ENCODE measurements around the gene ZCCHC24. TPM values are rescaled to one million over a fixed set of nuclear protein-coding genes. Genes with fewer than 3 reads are reported as not detected.
A peak's percentile ranks its signal among the peaks of the same experiment; 100 is the strongest.

ZCCHC24 gene
- total RNA-seq, 1 experiment from 2014 or later = 9.2 TPM

DNA sequence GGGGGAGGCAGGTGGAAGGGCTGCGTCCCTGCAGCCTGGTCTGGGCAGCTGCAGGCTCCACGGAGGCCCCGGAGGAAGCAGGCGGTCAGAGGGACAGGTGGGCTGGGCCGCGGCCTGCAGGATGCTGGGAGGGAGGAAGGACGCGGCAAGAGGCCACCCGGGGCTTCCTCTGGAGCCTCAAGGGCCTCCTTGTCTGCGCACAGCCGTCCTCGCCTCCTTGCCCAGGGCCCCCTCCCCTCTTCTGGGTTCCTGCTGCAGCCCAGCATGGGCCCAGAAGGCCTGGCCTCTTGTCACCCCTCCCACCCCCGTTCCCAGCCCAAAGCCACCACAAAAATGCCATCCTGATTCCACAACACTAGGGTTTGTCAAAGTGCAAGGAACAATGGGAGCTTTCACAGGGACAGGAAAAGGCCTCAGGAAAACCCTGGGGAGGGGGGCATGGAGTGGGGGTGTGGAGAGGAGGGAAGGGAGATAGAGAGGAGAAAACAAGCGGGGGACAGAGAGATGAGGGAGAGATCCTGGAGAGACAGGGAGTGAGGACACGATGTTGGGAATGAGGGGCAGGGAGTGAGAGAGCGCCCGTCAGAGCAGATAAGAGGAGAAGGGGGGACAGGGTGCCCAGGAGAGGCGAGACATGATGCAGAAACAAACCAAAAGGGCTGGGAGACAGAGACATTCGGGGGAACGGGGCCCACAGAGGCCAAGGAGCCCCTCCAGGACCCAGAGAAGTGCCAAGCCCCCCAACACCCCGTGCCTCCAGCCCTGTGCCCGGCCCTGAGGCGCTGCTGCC lies 41.8 kb downstream of the ZCCHC24 start:
- peak; percentile 69 to 77 for DNase-seq (ENCODE audit: low read depth in 1 of 2, low spot score in 2 of 2)
- Histone ChIP-seq H3K4me1 (replicated peaks) (peaks cover 93% of the 10 kb centered on the region), H3K27me3 (replicated peaks) (no peaks in the 10 kb centered on the region), H3K4me3 (no peak overlapping the region), H3K36me3 (peaks cover 21% of the 10 kb centered on the region), H3K9me3 (replicated peaks) (no peaks in the 10 kb centered on the region), H3K27ac (peak overlapping the region; percentile 44)

DNA sequence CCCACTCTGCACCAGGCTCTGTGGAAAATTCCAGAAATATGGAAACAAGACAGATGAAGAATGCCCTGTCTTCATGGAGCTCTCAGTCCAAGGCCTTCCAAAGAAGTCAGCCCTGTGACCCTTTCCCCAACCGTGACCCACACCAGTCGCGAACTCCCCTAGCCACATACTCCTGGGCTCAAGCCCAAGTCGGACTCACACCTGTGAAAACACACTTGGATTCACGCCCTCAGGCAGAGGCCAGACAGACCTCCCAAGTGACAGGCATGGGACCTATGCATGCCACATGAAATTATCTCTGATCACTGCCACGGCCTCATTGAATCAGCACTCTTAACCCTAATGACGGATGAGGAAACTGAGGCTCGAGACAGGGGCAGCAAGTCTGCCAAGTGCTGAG lies 42.5 kb downstream of the ZCCHC24 start:
- Histone ChIP-seq H3K36me3 (peaks cover 28% of the 10 kb centered on the region), H3K4me3 (no peak overlapping the region), H3K27me3 (replicated peaks) (no peaks in the 10 kb centered on the region), H3K4me1 (replicated peaks) (peaks cover 93% of the 10 kb centered on the region), H3K27ac (no peak overlapping the region), H3K9me3 (replicated peaks) (no peaks in the 10 kb centered on the region)
- no peak for DNase-seq (ENCODE audit: low read depth in 1 of 2, low spot score in 2 of 2)

DNA sequence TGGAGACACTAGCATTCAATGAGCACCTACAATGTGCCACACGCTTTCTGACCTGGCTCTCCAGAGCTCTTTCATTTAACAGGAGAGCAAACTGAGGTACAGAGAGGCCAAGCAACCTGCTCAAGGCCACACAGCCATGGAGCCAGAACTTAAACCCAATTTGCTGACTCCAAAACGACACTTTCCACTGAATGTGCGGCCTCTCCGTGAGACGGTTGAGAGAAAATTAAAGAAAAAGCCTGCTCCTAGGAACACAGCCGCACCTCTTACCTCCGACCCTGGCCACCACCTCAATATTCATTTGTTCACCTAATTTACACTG lies 42.8 kb downstream of the ZCCHC24 start:
- no peak for DNase-seq (ENCODE audit: low read depth in 1 of 2, low spot score in 2 of 2)
- peaks cover 90% of the 10 kb centered on the region for H3K4me1 ChIP-seq (replicated peaks)
- no peaks in the 10 kb centered on the region for H3K27me3 ChIP-seq (replicated peaks)
- H3K4me3 ChIP-seq = no peak overlapping the region
- H3K27ac ChIP-seq = no peak overlapping the region
- peaks cover 28% of the 10 kb centered on the region for H3K36me3 ChIP-seq
- no peaks in the 10 kb centered on the region for H3K9me3 ChIP-seq (replicated peaks)

DNA sequence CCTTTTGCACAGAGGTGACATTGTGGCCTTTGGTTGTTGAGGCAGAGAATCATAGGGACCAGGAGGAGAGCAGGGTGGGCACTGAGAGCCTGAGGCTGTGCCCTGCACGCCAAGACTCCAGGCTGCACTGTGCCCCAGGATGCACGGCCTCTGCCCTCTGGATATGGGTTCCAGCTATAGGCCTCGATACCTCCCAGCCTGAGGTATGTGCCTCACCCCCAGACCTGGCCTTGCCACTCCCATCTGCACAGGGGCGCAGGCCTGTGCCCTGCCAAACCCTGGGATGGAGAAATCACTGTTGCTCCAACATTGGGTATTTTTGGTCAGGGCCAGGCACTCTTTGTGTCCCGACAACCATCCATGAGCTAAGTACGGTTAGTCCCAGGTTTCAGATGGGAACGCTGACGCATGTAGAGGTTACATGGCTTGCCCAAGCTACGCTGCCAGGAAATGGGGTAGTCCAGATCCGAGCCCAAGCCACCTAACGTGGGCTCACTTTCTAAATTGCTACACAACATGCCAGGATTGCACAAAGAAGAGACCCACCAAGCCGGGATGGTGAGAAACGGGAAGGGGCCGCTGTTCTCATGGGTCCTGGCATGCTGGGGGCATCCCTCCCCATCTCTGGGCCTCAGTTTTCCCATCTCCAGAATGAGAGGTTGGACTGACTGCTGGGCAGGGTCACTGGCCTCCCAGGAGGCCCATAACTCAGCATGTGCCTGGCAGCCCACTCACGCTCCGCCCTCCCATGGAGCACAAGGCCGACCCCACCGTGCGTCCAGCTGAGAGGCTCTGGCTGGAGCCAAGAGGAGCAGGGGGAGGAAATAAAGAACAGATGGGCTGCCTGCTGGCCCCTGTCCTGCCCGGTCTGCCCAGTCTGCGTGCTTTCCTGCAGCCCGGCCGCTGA lies 44.2 kb downstream of the ZCCHC24 start:
- H3K4me3 ChIP-seq = no peak overlapping the region
- peaks cover 20% of the 10 kb centered on the region for H3K36me3 ChIP-seq
- no peaks in the 10 kb centered on the region for H3K9me3 ChIP-seq (replicated peaks)
- H3K27ac ChIP-seq = no peak overlapping the region
- H3K27me3 ChIP-seq (replicated peaks) = no peaks in the 10 kb centered on the region
- no peak for DNase-seq (ENCODE audit: low read depth in 1 of 2, low spot score in 2 of 2)
- peaks cover 81% of the 10 kb centered on the region for H3K4me1 ChIP-seq (replicated peaks)

DNA sequence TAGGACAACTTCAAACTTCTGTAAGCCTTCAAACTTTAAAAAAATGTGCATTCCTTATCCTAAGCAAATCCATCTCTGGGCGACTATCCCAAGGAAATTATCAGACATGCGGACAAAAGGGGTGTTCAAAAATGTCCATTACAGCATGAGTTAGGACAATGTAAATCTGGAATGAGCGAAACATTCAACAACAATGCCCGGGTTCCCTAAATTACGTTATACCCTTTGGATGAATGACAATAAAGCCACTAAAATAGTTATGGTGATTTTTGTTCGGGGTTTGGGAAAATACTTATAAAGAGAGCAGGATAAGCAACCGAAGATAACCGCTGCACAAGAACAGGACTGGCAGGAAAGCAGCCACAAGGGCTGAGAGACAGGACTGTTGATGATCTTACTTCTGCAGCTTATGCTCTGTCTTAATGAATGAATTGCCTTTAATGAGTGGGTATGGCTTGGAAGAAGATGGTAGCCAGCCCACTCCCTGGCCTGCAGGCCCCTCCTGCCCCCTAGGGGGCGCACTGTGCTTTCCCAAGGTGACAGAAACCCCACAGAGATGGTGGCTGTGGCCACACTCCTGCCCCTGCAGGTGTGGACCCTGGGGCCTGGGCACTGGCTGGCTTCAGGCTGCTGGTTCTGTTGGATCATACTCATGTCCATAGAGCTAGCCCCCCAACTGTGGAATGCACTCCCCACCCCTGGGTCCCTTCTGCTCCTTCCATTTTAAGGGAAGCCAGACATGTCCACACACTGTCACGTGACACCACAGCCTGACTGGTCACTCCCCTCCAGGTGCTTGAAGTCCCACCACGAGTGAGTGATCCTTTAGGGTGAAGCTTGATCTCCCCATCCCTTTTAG lies 45.0 kb downstream of the ZCCHC24 start:
- peak overlapping the region; percentile 97; the same call in 1 of the 2 replicates for H3K27ac ChIP-seq
- no peaks in the 10 kb centered on the region for H3K9me3 ChIP-seq (replicated peaks)
- peaks cover 11% of the 10 kb centered on the region for H3K36me3 ChIP-seq
- H3K4me3 ChIP-seq = no peak overlapping the region
- no peaks in the 10 kb centered on the region for H3K27me3 ChIP-seq (replicated peaks)
- peaks cover 72% of the 10 kb centered on the region for H3K4me1 ChIP-seq (replicated peaks)
- DNase-seq (ENCODE audit: low read depth in 1 of 2, low spot score in 2 of 2) = no peak

DNA sequence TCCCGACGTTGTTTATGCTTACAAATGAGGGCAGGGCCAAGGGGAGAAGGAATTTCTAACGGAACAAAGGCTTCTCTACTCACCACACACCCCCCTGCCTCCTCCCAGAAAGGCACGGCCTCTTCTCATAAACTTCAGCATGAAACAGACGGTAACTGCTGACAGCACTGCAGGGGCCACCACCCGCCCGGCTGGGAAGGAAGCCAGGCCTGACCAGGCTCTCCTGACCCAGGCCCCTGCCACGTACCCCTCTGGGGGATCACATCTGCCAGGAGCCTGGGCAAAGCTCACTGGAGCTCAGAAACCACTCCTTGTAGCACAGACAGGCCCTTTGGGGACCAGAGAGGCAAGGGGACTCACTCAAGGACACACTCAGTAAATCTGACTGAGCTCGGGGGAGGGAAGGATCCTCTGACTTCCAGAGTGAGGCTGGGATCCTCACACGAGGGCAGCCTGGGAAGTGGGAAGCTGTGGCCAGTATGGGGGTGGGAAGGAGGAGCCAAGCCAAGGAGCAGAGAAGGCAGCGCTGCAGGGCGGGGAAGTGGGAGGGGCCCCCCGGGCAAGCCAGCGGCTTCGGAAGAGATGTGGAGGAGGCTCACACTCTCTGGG lies 46.1 kb downstream of the ZCCHC24 start:
- peak; percentile 94 to 96 for DNase-seq (ENCODE audit: low read depth in 1 of 2, low spot score in 2 of 2)
- no peak overlapping the region for H3K4me3 ChIP-seq
- peaks cover 8% of the 10 kb centered on the region for H3K36me3 ChIP-seq
- H3K4me1 ChIP-seq (replicated peaks) = peaks cover 64% of the 10 kb centered on the region
- no peaks in the 10 kb centered on the region for H3K9me3 ChIP-seq (replicated peaks)
- peak overlapping the region; percentile 97 for H3K27ac ChIP-seq
- no peaks in the 10 kb centered on the region for H3K27me3 ChIP-seq (replicated peaks)

DNA sequence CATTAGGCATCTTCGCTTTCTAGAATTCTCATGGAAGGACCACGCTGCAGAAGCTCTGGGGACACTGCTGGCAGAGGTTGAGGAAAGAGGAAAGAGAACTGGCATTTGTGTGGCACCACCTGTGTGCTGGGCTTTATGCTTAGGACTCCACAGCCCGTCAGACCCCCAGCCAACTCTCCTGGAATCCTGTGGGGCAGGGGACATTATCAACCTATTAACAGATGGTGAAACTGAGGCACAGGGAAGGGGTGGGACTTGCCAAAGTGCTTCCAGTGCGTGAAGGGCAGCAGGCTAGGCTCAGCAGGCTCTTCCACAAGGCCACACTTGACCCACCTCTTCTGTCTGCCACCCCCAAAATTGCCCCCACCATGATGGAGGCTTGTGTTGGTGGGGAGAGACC lies 46.8 kb downstream of the ZCCHC24 start:
- Histone ChIP-seq H3K36me3 (peaks cover 15% of the 10 kb centered on the region), H3K4me1 (replicated peaks) (peaks cover 57% of the 10 kb centered on the region), H3K27me3 (replicated peaks) (no peaks in the 10 kb centered on the region), H3K9me3 (replicated peaks) (no peaks in the 10 kb centered on the region), H3K27ac (peak overlapping the region; percentile 97), H3K4me3 (no peak overlapping the region)
- DNase-seq (ENCODE audit: low read depth in 1 of 2, low spot score in 2 of 2) = no peak

DNA sequence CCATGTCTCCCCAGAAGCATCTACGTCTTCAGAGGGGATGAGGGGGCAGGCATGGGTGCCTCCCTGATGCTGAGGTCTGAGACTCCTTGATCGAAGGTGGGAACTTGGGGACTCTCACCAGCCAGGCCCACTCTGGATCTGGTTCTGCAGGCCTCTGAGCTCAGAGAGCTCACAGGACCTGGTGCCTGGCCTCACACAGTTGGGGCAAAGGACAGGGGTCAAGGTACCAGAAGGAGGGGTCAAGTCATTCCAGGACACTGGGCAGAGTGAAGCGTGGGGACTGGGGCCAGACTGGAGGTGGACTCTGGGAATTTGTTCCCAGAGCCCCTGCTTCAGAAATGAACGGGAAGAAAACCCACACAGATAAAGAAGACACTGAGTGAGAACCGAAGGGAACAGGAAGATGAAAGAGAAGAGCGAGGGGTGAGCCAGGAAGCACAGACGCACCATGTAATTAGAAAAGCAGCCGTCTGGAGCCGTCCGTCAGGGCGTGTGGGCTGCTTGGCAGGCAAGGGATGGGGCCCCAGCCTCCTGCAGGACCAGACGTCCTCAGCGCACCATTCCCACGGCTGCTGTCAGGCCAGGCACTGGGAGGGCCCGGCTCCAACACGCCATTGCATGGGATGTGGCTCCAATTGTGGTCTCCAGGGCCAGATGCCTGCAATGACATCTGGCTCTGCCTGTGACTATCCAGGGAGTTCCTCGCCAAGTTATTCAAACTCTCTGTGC lies 47.7 kb downstream of the ZCCHC24 start:
- no peaks in the 10 kb centered on the region for H3K27me3 ChIP-seq (replicated peaks)
- peaks cover 20% of the 10 kb centered on the region for H3K36me3 ChIP-seq
- H3K4me1 ChIP-seq (replicated peaks) = peaks cover 48% of the 10 kb centered on the region
- 0 out of 2 replicates have a peak overlapping the region, but pooled peaks have one; percentile 97 for H3K27ac ChIP-seq
- H3K9me3 ChIP-seq (replicated peaks) = no peaks in the 10 kb centered on the region
- no peak for DNase-seq (ENCODE audit: low read depth in 1 of 2, low spot score in 2 of 2)
- no peak overlapping the region for H3K4me3 ChIP-seq

DNA sequence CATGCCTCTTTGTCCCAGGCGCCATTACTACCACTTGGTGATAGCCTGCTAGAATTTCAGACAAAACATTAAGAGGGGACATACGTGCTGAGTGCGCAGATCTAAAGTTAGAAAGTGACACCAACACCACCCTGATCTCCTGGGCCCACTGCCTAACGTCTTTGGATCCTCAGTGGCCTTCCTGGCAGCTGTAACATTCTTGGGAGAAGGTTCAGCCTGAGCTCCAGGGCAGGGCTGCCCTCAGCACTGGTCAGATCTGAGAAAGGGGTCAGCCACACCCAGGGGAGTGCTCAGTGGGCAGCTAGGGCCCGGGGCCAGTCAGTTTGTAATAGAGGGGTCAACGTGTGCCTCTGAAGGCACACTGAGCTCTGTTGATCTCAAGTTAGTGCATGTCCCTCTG lies 48.4 kb downstream of the ZCCHC24 start:
- peaks cover 41% of the 10 kb centered on the region for H3K4me1 ChIP-seq (replicated peaks)

DNA sequence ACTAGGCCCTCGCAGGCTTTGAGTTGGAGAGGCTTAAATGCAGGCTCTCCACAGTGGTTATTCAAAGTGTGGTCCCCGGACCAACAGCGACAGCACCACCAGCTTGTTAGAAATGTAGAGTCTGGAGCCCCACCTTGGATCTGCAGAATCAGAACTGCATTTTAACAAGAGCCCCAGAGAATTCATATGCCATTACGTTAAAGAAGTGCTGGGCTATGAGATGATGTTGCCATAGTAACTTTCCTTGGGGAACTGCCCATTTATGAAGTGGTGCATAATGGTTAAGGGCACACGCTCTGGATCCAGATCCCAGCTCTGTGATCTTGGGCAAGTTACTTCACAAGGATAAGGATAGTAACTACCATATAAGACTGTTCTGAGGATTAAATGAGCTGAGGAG lies 48.9 kb downstream of the ZCCHC24 start:
- Histone ChIP-seq H3K4me3 (no peak overlapping the region), H3K9me3 (replicated peaks) (no peaks in the 10 kb centered on the region), H3K27me3 (replicated peaks) (no peaks in the 10 kb centered on the region), H3K4me1 (replicated peaks) (peaks cover 36% of the 10 kb centered on the region), H3K27ac (no peak overlapping the region), H3K36me3 (peaks cover 20% of the 10 kb centered on the region)
- no peak for DNase-seq (ENCODE audit: low read depth in 1 of 2, low spot score in 2 of 2)

More for the DNA sequence above, 48.4 kb downstream of the ZCCHC24 start:
- DNase-seq (ENCODE audit: low read depth in 1 of 2, low spot score in 2 of 2) = no peak
- Histone ChIP-seq H3K27me3 (replicated peaks) (no peaks in the 10 kb centered on the region), H3K36me3 (peaks cover 20% of the 10 kb centered on the region), H3K9me3 (replicated peaks) (no peaks in the 10 kb centered on the region), H3K4me3 (no peak overlapping the region), H3K27ac (no peak overlapping the region)

DNA sequence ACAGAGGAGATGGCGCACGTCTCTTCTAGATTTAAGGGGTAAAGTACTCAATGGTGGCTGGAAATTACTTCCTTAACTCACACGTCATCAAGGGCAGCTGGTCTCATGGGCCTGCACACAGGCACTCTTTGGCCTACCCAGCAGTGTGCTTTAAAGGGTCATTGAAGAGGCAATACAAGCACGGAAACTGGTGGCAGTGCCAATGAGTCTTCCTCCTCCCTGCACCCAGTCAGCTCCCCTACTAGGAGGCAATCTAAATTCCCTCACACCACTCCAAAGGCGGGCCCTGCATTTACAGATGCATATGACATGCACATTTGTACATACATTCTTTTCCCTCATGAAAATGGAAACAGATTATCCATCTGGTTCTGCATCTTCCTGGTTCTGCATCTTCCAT lies 50.8 kb downstream of the ZCCHC24 start:
- peaks cover 18% of the 10 kb centered on the region for H3K4me1 ChIP-seq (replicated peaks)
- H3K36me3 ChIP-seq = peaks cover 27% of the 10 kb centered on the region
- H3K9me3 ChIP-seq (replicated peaks) = no peaks in the 10 kb centered on the region
- H3K4me3 ChIP-seq = no peak overlapping the region
- DNase-seq (ENCODE audit: low read depth in 1 of 2, low spot score in 2 of 2) = no peak
- H3K27me3 ChIP-seq (replicated peaks) = no peaks in the 10 kb centered on the region
- H3K27ac ChIP-seq = no peak overlapping the region

DNA sequence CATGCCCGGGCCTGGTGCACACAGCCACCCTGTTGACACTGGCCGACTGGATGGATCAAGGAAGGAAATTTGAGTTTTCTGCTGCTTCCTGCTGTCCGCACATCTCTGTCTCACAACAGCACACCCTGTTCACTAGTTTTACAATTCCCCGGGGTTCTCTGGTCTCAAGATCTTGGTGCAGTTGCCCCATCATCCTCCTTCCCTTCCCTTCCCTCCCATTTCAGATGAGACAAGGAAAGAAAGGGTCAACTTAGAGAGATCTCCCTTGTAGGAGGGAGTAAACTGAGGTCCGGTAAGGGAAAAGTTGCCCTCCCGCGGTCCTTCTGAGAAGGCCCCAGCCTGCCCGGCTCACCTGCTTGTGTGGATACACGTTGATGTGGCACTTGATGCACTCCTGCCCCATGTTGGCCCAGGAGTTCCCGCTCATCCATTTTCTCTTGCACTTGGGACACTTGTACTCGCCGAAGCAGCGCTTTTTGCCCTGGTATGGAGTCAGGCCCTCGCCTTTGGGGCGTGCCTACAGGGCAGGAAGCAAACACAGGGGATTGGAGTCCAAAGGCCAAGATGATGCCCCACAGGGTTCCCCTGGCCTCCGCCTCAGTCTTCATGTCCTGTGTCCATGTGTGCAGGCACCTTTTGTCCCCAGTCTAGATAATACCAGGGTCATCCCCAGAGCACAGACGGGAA lies 51.4 kb downstream of the ZCCHC24 start:
- peaks cover 29% of the 10 kb centered on the region for H3K36me3 ChIP-seq
- H3K27me3 ChIP-seq (replicated peaks) = no peaks in the 10 kb centered on the region
- no peak overlapping the region for H3K27ac ChIP-seq
- H3K4me3 ChIP-seq = no peak overlapping the region
- H3K4me1 ChIP-seq (replicated peaks) = peaks cover 12% of the 10 kb centered on the region
- no peak for DNase-seq (ENCODE audit: low read depth in 1 of 2, low spot score in 2 of 2)
- no peaks in the 10 kb centered on the region for H3K9me3 ChIP-seq (replicated peaks)

Data from SJSA1 (cell line).